Mesenchymal stem cell (in vitro differentiated cells and primary cell): ENCODE data around the gene LIG4.

Source experiments
- DNase-seq: peaks from one replicate; pipeline ENCODE4 v3.0.0-alpha.2; 2013
- H2AFZ ChIP-seq: one replicate; pipeline ENCODE4 v1.6.1; 2013; ENCODE audit warnings: low read depth, mild to moderate bottlenecking, control low read depth, inconsistent platforms, low read length, moderate library complexity
- H2AK5ac ChIP-seq: 2 replicates; pipeline ENCODE4 v1.6.1; 2013; ENCODE audit warnings: low read length, moderate library complexity, mild to moderate bottlenecking, inconsistent platforms; ENCODE audit not compliant: severe bottlenecking
- H2BK120ac ChIP-seq: one replicate; pipeline ENCODE4 v1.6.1; 2013; ENCODE audit warnings: low read depth, mild to moderate bottlenecking, inconsistent platforms, low read length, moderate library complexity
- H2BK12ac ChIP-seq, 2 experiments: one replicate each; pipeline ENCODE4 v1.6.1; 2013; ENCODE audit warnings: inconsistent platforms in 2 of 2, low read length in 2 of 2, mild to moderate bottlenecking in 2 of 2, moderate library complexity in 2 of 2, control low read depth in 1 of 2
- H2BK15ac ChIP-seq: one replicate; pipeline ENCODE4 v1.6.1; 2013; ENCODE audit warnings: mild to moderate bottlenecking, low read depth, inconsistent platforms; ENCODE audit not compliant: poor library complexity, severe bottlenecking
- H2BK5ac ChIP-seq: 2 replicates; pipeline ENCODE4 v1.6.1; 2013; ENCODE audit warnings: low read depth, mild to moderate bottlenecking, low read length, control low read depth, inconsistent platforms; ENCODE audit not compliant: poor library complexity, severe bottlenecking
- H3K14ac ChIP-seq, 2 experiments: one replicate each; pipeline ENCODE4 v1.6.1; 2013; ENCODE audit warnings: inconsistent platforms in 2 of 2, low read length in 2 of 2, control low read depth in 1 of 2, mild to moderate bottlenecking in 1 of 2, moderate library complexity in 1 of 2
- H3K18ac ChIP-seq, 2 experiments: one replicate each; pipeline ENCODE4 v1.6.1; 2013; ENCODE audit warnings: inconsistent platforms in 2 of 2, low read length in 2 of 2, control low read depth in 1 of 2, low read depth in 1 of 2, mild to moderate bottlenecking in 1 of 2
- H3K23ac ChIP-seq, 2 experiments: one replicate each; pipeline ENCODE4 v1.6.1; 2013; ENCODE audit warnings: inconsistent platforms in 2 of 2, low read length in 2 of 2, mild to moderate bottlenecking in 2 of 2, moderate library complexity in 2 of 2, control low read depth in 1 of 2
- H3K27ac ChIP-seq: 2 replicates; pipeline ENCODE4 v1.5.1; 2013; ENCODE audit warnings: mild to moderate bottlenecking, moderate library complexity, low read length, control low read depth, inconsistent platforms; ENCODE audit not compliant: poor library complexity, severe bottlenecking
- H3K27me3 ChIP-seq, 2 experiments: 2 replicates each; pipeline versions ENCODE4 v1.6.1 to v1.7.0; 2013; ENCODE audit warnings: low read length in 2 of 2, mild to moderate bottlenecking in 2 of 2, moderate library complexity in 2 of 2, control low read depth in 1 of 2, inconsistent platforms in 1 of 2; ENCODE audit not compliant: control insufficient read depth in 1 of 2, insufficient read depth in 1 of 2
- H3K36me3 ChIP-seq, 2 experiments: 2 replicates each; pipeline versions ENCODE4 v1.6.1 to v1.7.0; 2013; ENCODE audit warnings: low read length in 2 of 2, control low read depth in 1 of 2, inconsistent platforms in 1 of 2, low read depth in 1 of 2, mild to moderate bottlenecking in 1 of 2; ENCODE audit not compliant: insufficient read depth in 2 of 2, control insufficient read depth in 1 of 2
- H3K4ac ChIP-seq, 2 experiments: one replicate each; pipeline ENCODE4 v1.6.1; 2013; ENCODE audit warnings: inconsistent platforms in 2 of 2, low read length in 2 of 2, mild to moderate bottlenecking in 2 of 2, moderate library complexity in 2 of 2, control low read depth in 1 of 2, low read depth in 1 of 2
- H3K4me1 ChIP-seq: 2 replicates; pipeline ENCODE4 v1.6.1; 2013; ENCODE audit warnings: low read depth, low read length, control low read depth; ENCODE audit not compliant: control insufficient read depth, insufficient read depth
- H3K4me2 ChIP-seq: 2 replicates; pipeline ENCODE4 v1.6.1; 2013; ENCODE audit warnings: low read length, mild to moderate bottlenecking, inconsistent platforms; ENCODE audit not compliant: poor library complexity, severe bottlenecking
- H3K4me3 ChIP-seq, 2 experiments: 2 replicates each; pipeline versions ENCODE4 v1.5.1 to v1.7.0; 2013; ENCODE audit warnings: low read length in 2 of 2, mild to moderate bottlenecking in 2 of 2, control low read depth in 1 of 2, low read depth in 1 of 2; ENCODE audit not compliant: insufficient read depth in 1 of 2
- H3K79me1 ChIP-seq: replicated peaks from 2 replicates; pipeline ENCODE4 v1.6.1; 2013; ENCODE audit warnings: mild to moderate bottlenecking, control low read depth, low read length, inconsistent platforms; ENCODE audit not compliant: poor library complexity, severe bottlenecking
- H3K9ac ChIP-seq: 2 replicates; pipeline ENCODE4 v1.7.0; 2013; ENCODE audit warnings: mild to moderate bottlenecking, low read length, moderate library complexity
- H3K9me3 ChIP-seq: 2 replicates; pipeline ENCODE4 v1.7.0; 2013; ENCODE audit warnings: mild to moderate bottlenecking, low read length; ENCODE audit not compliant: control insufficient read depth
- H4K8ac ChIP-seq: one replicate; pipeline ENCODE4 v1.6.1; 2013; ENCODE audit warnings: inconsistent platforms, mild to moderate bottlenecking, low read length, moderate library complexity
- H4K91ac ChIP-seq: one replicate; pipeline ENCODE4 v1.6.1; 2013; ENCODE audit warnings: mild to moderate bottlenecking, low read length, inconsistent platforms
- WGBS: methylation state at CpG from one replicate; pipeline ENCODE4 v1.1.7; 2013; ENCODE audit warnings: mixed read lengths; 5-methylcytosine and 5-hydroxymethylcytosine counted together

Gene LIG4

DNA sequence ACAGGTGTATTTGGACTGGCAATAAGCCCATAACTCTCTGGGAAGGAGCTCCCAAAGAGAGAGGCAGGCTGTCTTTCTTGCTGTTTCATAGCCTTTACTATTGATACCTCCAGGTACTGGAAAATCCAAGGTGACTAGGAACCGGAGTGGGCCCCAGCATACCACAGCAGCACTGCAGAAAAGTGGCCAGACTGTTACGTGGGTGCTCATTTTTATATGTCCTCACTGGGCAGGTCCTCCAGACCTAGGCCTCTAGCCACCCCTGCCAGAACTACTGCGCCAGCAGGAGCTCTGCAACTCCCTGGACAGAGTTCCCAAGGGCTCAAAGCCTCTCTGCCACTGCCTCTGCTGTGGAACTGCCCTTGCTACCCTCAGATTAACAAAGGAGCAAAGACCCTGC is 46.4 kb downstream of the LIG4 start:
- Histone ChIP-seq H3K18ac (no peak overlapping the region), H3K4ac (no peak overlapping the region), H4K8ac (no peak overlapping the region), H3K27me3 (no peaks in the 10 kb centered on the region), H2AFZ (no peak overlapping the region), H2BK5ac (no peak overlapping the region), H3K4me2 (no peak overlapping the region), H4K91ac (no peak overlapping the region), H3K9me3 (peaks cover 13% of the 10 kb centered on the region), H2BK15ac (no peak overlapping the region), H2BK120ac (no peak overlapping the region), H3K14ac (no peak overlapping the region), H3K9ac (no peak overlapping the region), H3K4me3 (no peak overlapping the region), H3K36me3 (no peaks in the 10 kb centered on the region), H2BK12ac (no peak overlapping the region), H2AK5ac (no peak overlapping the region), H3K79me1 (no peaks in the 10 kb centered on the region), H3K27ac (no peak overlapping the region), H3K4me1 (no peaks in the 10 kb centered on the region), H3K23ac (no peak overlapping the region)
- WGBS = 58% methylated on average over 3 of the region's 3 CpGs
- DNase-seq = no peak

GRCh38 chr13:108166078-108166477 is 49.3 kb downstream of the LIG4 start:
- no peak for DNase-seq
- no peak overlapping the region for H3K4me3 ChIP-seq
- H4K91ac ChIP-seq = no peak overlapping the region
- H2AK5ac ChIP-seq = no peak overlapping the region
- no peak overlapping the region for H2BK12ac ChIP-seq
- no peaks in the 10 kb centered on the region for H3K4me1 ChIP-seq
- no peaks in the 10 kb centered on the region for H3K36me3 ChIP-seq
- no peak overlapping the region for H3K9ac ChIP-seq
- 61% methylated on average over 1 of the region's 3 CpGs for WGBS
- peaks cover 7% of the 10 kb centered on the region for H3K9me3 ChIP-seq
- H3K4ac ChIP-seq = no peak overlapping the region
- no peak overlapping the region for H2BK15ac ChIP-seq
- no peak overlapping the region for H3K18ac ChIP-seq
- no peak overlapping the region for H3K4me2 ChIP-seq
- no peaks in the 10 kb centered on the region for H3K79me1 ChIP-seq
- H3K14ac ChIP-seq = no peak overlapping the region
- H2BK5ac ChIP-seq = no peak overlapping the region
- H3K27me3 ChIP-seq = no peaks in the 10 kb centered on the region
- no peak overlapping the region for H3K23ac ChIP-seq
- no peak overlapping the region for H2AFZ ChIP-seq
- H2BK120ac ChIP-seq = no peak overlapping the region
- H4K8ac ChIP-seq = no peak overlapping the region
- H3K27ac ChIP-seq = no peak overlapping the region

- Histone ChIP-seq H3K23ac (no peak overlapping the region), H3K27me3 (no peaks in the 10 kb centered on the region), H3K4me2 (no peak overlapping the region), H2AK5ac (no peak overlapping the region), H3K14ac (no peak overlapping the region), H3K79me1 (no peaks in the 10 kb centered on the region), H4K91ac (no peak overlapping the region), H3K9ac (no peak overlapping the region), H2BK12ac (no peak overlapping the region), H2BK15ac (no peak overlapping the region), H3K4ac (no peak overlapping the region), H3K18ac (no peak overlapping the region), H3K4me1 (peaks cover 2% of the 10 kb centered on the region), H3K27ac (no peak overlapping the region), H3K36me3 (no peaks in the 10 kb centered on the region), H2BK5ac (no peak overlapping the region), H2AFZ (no peak overlapping the region), H2BK120ac (no peak overlapping the region), H3K4me3 (no peak overlapping the region), H4K8ac (no peak overlapping the region), H3K9me3 (no peaks in the 10 kb centered on the region)
- WGBS = 86% methylated on average over 12 of the region's 12 CpGs
- DNase-seq = no peak
These were observed 56.6 kb downstream of the LIG4 start for GRCh38 chr13:108158746-108159145.
